NOMO-1 treated with DMSO at 0.1 percent for 48 hours (cell line): ENCODE data around the gene TERC.

ENCODE experiments used
- DNase-seq: peaks from one replicate; lab custom pipeline; 2025; ENCODE audit not compliant: unreplicated experiment; lab: John Stamatoyannopoulos, UW

Gene TERC

GRCh38 chr3:169764882-169765612 is at the start of gene TERC:
TSS of gene TERC (minus strand) at chr3:169765060.
- peak; percentile 92 for DNase-seq

- peak; percentile 80 for DNase-seq
Measured at GRCh38 chr3:169813757-169814517, 49.1 kb upstream of the TERC start.

GRCh38 chr3:169813278-169813677 is 48.4 kb upstream of the TERC start:
- no peak for DNase-seq

GRCh38 chr3:169812332-169813235 is 47.7 kb upstream of the TERC start, which contains the start of the genes LRRC34 and LRRIQ4:
TSS of gene LRRC34 (minus strand) at chr3:169812904. CDS start at chr3:169812548, 356 bp downstream.
TSS of gene LRRIQ4 (plus strand) at chr3:169812870. CDS start at chr3:169821922, 9,052 bp downstream.
- peak; percentile 43 for DNase-seq

GRCh38 chr3:169811631-169812331 is 46.9 kb upstream of the TERC start:
- DNase-seq: no peak

- no peak for DNase-seq
Measured at GRCh38 chr3:169809230-169809795, 44.5 kb upstream of the TERC start.

- no peak for DNase-seq
Measured at GRCh38 chr3:169804681-169805080, 39.8 kb upstream of the TERC start.

- no peak for DNase-seq
Measured at GRCh38 chr3:169792359-169792758, 27.5 kb upstream of the TERC start.

GRCh38 chr3:169790687-169791429 is 26.0 kb upstream of the TERC start:
- DNase-seq: no peak

GRCh38 chr3:169790219-169790618 is 25.4 kb upstream of the TERC start:
- DNase-seq: no peak

GRCh38 chr3:169787791-169788190 is 22.9 kb upstream of the TERC start:
- no peak for DNase-seq

- no peak for DNase-seq
Measured at GRCh38 chr3:169787120-169787519, 22.3 kb upstream of the TERC start.

GRCh38 chr3:169781209-169781855 is 16.5 kb upstream of the TERC start:
- no peak for DNase-seq

GRCh38 chr3:169780742-169781141 is 15.9 kb upstream of the TERC start:
- no peak for DNase-seq

- DNase-seq: no peak
Measured at GRCh38 chr3:169777822-169778221, 13.0 kb upstream of the TERC start.

- no peak for DNase-seq
Measured at GRCh38 chr3:169774186-169774585, 9.3 kb upstream of the TERC start.

GRCh38 chr3:169772897-169773816 is 8.3 kb upstream of the TERC start, which contains the start of gene MYNN:
TSS of gene MYNN (plus strand) at chr3:169773396. CDS start at chr3:169774296, 900 bp downstream.
- peak; percentile 94 for DNase-seq
